MM.1S (cell line): ENCODE measurements around the gene LMTK3.

Experiments
- EZH2 ChIP-seq: fragments of 300-600 bp; sonication (generic); optimal IDR thresholded peaks from 2 replicates; pipeline ENCODE3; 2017; ENCODE audit warnings: low read depth, mild to moderate bottlenecking, antibody characterized with exemption, low read length, mixed read lengths
- EZH2phosphoT487 ChIP-seq: fragments of 300-600 bp; sonication (generic); IDR thresholded peaks from 2 replicates; pipeline ENCODE4 v1.6.1; 2018; ENCODE audit warnings: antibody characterized with exemption, low read length
- TF ChIP-seq, protein P1 (sequence below): fragments of 300-600 bp; sonication (generic); IDR thresholded peaks from 2 replicates; pipeline ENCODE4 v1.5.1; 2016; ENCODE audit warnings: antibody characterized with exemption, low read length, mixed read lengths

GRCh38 chr19:48544856-48545750, 33.5 kb upstream of the LMTK3 start:
- TF ChIP-seq, protein P1, sequence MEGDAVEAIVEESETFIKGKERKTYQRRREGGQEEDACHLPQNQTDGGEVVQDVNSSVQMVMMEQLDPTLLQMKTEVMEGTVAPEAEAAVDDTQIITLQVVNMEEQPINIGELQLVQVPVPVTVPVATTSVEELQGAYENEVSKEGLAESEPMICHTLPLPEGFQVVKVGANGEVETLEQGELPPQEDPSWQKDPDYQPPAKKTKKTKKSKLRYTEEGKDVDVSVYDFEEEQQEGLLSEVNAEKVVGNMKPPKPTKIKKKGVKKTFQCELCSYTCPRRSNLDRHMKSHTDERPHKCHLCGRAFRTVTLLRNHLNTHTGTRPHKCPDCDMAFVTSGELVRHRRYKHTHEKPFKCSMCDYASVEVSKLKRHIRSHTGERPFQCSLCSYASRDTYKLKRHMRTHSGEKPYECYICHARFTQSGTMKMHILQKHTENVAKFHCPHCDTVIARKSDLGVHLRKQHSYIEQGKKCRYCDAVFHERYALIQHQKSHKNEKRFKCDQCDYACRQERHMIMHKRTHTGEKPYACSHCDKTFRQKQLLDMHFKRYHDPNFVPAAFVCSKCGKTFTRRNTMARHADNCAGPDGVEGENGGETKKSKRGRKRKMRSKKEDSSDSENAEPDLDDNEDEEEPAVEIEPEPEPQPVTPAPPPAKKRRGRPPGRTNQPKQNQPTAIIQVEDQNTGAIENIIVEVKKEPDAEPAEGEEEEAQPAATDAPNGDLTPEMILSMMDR = no peak
- no peak for TF ChIP-seq EZH2
- no peak for TF ChIP-seq EZH2phosphoT487
